Vagina (tissue), 2 donors: Measurements from ENCODE around the gene SLC2A1. TPM values are rescaled to one million over a fixed set of nuclear protein-coding genes. Genes with fewer than 3 reads are reported as not detected.

Experiments
- DNase-seq, 2 donors: peaks; one replicate each; pipeline ENCODE4 v3.0.0-alpha.2; 2017; ENCODE audit errors: extremely low spot score in 2 of 2
- H3K27ac ChIP-seq: fragments of 200-600 bp; sonication (generic); one replicate; pipeline ENCODE4 v1.5.1; 2019
- H3K27me3 ChIP-seq: fragments of 200-600 bp; sonication (generic); one replicate; pipeline ENCODE4 v1.5.1; 2019
- H3K36me3 ChIP-seq, 2 donors: fragments of 200-600 bp; sonication (generic); one replicate each; pipeline ENCODE4 v1.5.1; 2017 to 2019
- H3K4me1 ChIP-seq: fragments of 200-600 bp; sonication (generic); one replicate; pipeline ENCODE4 v1.5.1; 2019
- H3K4me3 ChIP-seq, 2 donors: fragments of 200-600 bp; sonication (generic); 1 replicate in 1 of 2; 2 replicates in 1 of 2; pipeline ENCODE4 v1.5.1; 2016 to 2019
- H3K9me3 ChIP-seq: fragments of 200-600 bp; sonication (generic); one replicate; pipeline ENCODE4 v1.5.1; 2019
- CTCF ChIP-seq, 3 experiments: fragments of 450-650 bp in 2 of 3; fragments of 200-600 bp in 1 of 3; sonication (generic) in 1 of 3; IDR thresholded peaks; one replicate each; pipeline ENCODE4 v1.5.1; 2017 to 2019; ENCODE audit warnings: antibody characterized with exemption in 3 of 3, mild to moderate bottlenecking in 2 of 3, moderate library complexity in 2 of 3
- POLR2A ChIP-seq, 2 donors: fragments of 450-650 bp; IDR thresholded peaks; one replicate each; pipeline ENCODE4 v1.6.1; 2017; ENCODE audit warnings: antibody characterized with exemption in 2 of 2, mild to moderate bottlenecking in 2 of 2, moderate library complexity in 2 of 2
- POLR2AphosphoS5 ChIP-seq, 2 donors: sonication (generic); formaldehyde crosslinking; IDR thresholded peaks; one replicate each; pipeline ENCODE4 v1.9.0; 2017; ENCODE audit warnings: antibody characterized with exemption in 2 of 2, mild to moderate bottlenecking in 2 of 2, low read depth in 1 of 2; ENCODE audit not compliant: insufficient read depth in 1 of 2
- intact Hi-C: fragments of 100-400 bp; cut with DNase I; formaldehyde crosslinking; loops from one replicate; pipeline ENCODE4 v1.15.1; 2023
- total RNA-seq: library from RNA; depleted of rRNA; stranded (reverse); fragments of >200 nt; gene quantifications from one replicate; pipeline ENCODE4 v1.2.3, GENCODE V29; 2016

SLC2A1 gene
- total RNA-seq, 1 donor from 2014 or later: 286 TPM

- H3K4me3 ChIP-seq: no peak overlapping the region
- DNase-seq: no peak
- intact Hi-C loops: no loop called here
- H3K9me3 ChIP-seq: no peaks in the 10 kb centered on the region
- peaks cover 95% of the 10 kb centered on the region for H3K4me1 ChIP-seq
- no peak for TF ChIP-seq POLR2AphosphoS5 (IDR thresholded peaks at IDR 0.05; ENCODE audit: insufficient read depth in 1 of 2, low read depth in 1 of 2)
- TF ChIP-seq POLR2A (IDR thresholded peaks at IDR 0.05): no peak
- TF ChIP-seq CTCF (IDR thresholded peaks at IDR 0.05): no peak
- no peaks in the 10 kb centered on the region for H3K36me3 ChIP-seq
- H3K27ac ChIP-seq: peak overlapping the region; percentile 62
- H3K27me3 ChIP-seq: no peaks in the 10 kb centered on the region
These were observed 21.4 kb downstream of the SLC2A1 start for GRCh38 chr1:42937141-42937696.

- peak overlapping the region; percentile 62 for H3K27ac ChIP-seq
- no peaks in the 10 kb centered on the region for H3K9me3 ChIP-seq
- peaks cover 95% of the 10 kb centered on the region for H3K4me1 ChIP-seq
- H3K4me3 ChIP-seq: no peak overlapping the region
- no peaks in the 10 kb centered on the region for H3K27me3 ChIP-seq
- TF ChIP-seq CTCF (IDR thresholded peaks at IDR 0.05): no peak
- peak; percentile 47 to 65 for TF ChIP-seq POLR2AphosphoS5 (IDR thresholded peaks at IDR 0.05; ENCODE audit: insufficient read depth in 1 of 2, low read depth in 1 of 2)
- DNase-seq: no peak
- H3K36me3 ChIP-seq: no peaks in the 10 kb centered on the region
- intact Hi-C loops: no loop called here
These were observed 22.2 kb downstream of the SLC2A1 start for GRCh38 chr1:42936309-42937078.

- DNase-seq: no peak
- no peaks in the 10 kb centered on the region for H3K27me3 ChIP-seq
- no peak overlapping the region for H3K4me3 ChIP-seq
- peaks cover 95% of the 10 kb centered on the region for H3K4me1 ChIP-seq
- intact Hi-C loops: no loop called here
- H3K36me3 ChIP-seq: no peaks in the 10 kb centered on the region
- H3K9me3 ChIP-seq: no peaks in the 10 kb centered on the region
- peak overlapping the region; percentile 62 for H3K27ac ChIP-seq
- no peak for TF ChIP-seq POLR2A (IDR thresholded peaks at IDR 0.05)
- no peak for TF ChIP-seq CTCF (IDR thresholded peaks at IDR 0.05)
- TF ChIP-seq POLR2AphosphoS5 (IDR thresholded peaks at IDR 0.05; ENCODE audit: insufficient read depth in 1 of 2, low read depth in 1 of 2): no peak
These were observed 22.7 kb downstream of the SLC2A1 start for GRCh38 chr1:42935971-42936308.

GRCh38 chr1:42935313-42935895, 23.3 kb downstream of the SLC2A1 start:
- Histone ChIP-seq H3K36me3 (peaks cover 0 to 2% of the 10 kb centered on the region in 2 donors), H3K9me3 (no peaks in the 10 kb centered on the region), H3K27me3 (no peaks in the 10 kb centered on the region), H3K27ac (peak overlapping the region; percentile 62), H3K4me3 (no peak overlapping the region), H3K4me1 (peaks cover 90% of the 10 kb centered on the region)
- intact Hi-C loops: no loop called here
- TF ChIP-seq POLR2AphosphoS5 (IDR thresholded peaks at IDR 0.05; ENCODE audit: insufficient read depth in 1 of 2, low read depth in 1 of 2) (no peak), CTCF (IDR thresholded peaks at IDR 0.05) (no peak), POLR2A (IDR thresholded peaks at IDR 0.05) (no peak)
- DNase-seq: no peak
